Rectal smooth muscle tissue (tissue), 1 donor: ENCODE measurements around the gene FYB1.

Experiments used
- H3K27ac ChIP-seq: one replicate; pipeline ENCODE4 v1.7.0; 2013; ENCODE audit warnings: low read depth, low read length, inconsistent platforms
- H3K27me3 ChIP-seq: one replicate; pipeline ENCODE4 v1.7.0; 2013; ENCODE audit warnings: low read length; ENCODE audit not compliant: control insufficient read depth, insufficient read depth
- H3K36me3 ChIP-seq: one replicate; pipeline ENCODE4 v1.7.0; 2013; ENCODE audit warnings: low read length; ENCODE audit not compliant: control insufficient read depth, insufficient read depth
- H3K4me1 ChIP-seq: one replicate; pipeline ENCODE4 v1.7.0; 2013; ENCODE audit warnings: low read length; ENCODE audit not compliant: control insufficient read depth, insufficient read depth
- H3K4me3 ChIP-seq: one replicate; pipeline ENCODE4 v1.7.0; 2013; ENCODE audit warnings: low read length
- H3K9ac ChIP-seq: one replicate; pipeline ENCODE4 v1.7.0; 2013; ENCODE audit warnings: low read length

FYB1 gene

GRCh38 chr5:39156082-39156481 is 63.3 kb downstream of the FYB1 start:
- Histone ChIP-seq H3K27ac (no peak overlapping the region), H3K36me3 (no peaks in the 10 kb centered on the region), H3K4me1 (no peaks in the 10 kb centered on the region), H3K9ac (no peak overlapping the region), H3K27me3 (no peaks in the 10 kb centered on the region), H3K4me3 (no peak overlapping the region)

- Histone ChIP-seq H3K36me3 (no peaks in the 10 kb centered on the region), H3K9ac (no peak overlapping the region), H3K27ac (no peak overlapping the region), H3K4me3 (no peak overlapping the region), H3K4me1 (no peaks in the 10 kb centered on the region), H3K27me3 (no peaks in the 10 kb centered on the region)
These were observed 67.6 kb downstream of the FYB1 start for GRCh38 chr5:39151745-39152144.

GRCh38 chr5:39149966-39150365 is 69.4 kb downstream of the FYB1 start:
- Histone ChIP-seq H3K4me3 (no peak overlapping the region), H3K27ac (no peak overlapping the region), H3K27me3 (no peaks in the 10 kb centered on the region), H3K9ac (no peak overlapping the region), H3K4me1 (no peaks in the 10 kb centered on the region), H3K36me3 (no peaks in the 10 kb centered on the region)

- no peak overlapping the region for H3K27ac ChIP-seq
- no peaks in the 10 kb centered on the region for H3K36me3 ChIP-seq
- no peaks in the 10 kb centered on the region for H3K27me3 ChIP-seq
- H3K9ac ChIP-seq, result no peak overlapping the region
- H3K4me1 ChIP-seq, result no peaks in the 10 kb centered on the region
- H3K4me3 ChIP-seq, result no peak overlapping the region
These were observed 70.3 kb downstream of the FYB1 start for GRCh38 chr5:39148983-39149534.

GRCh38 chr5:39146831-39147540 is 72.4 kb downstream of the FYB1 start:
- H3K4me3 ChIP-seq, result no peak overlapping the region
- no peak overlapping the region for H3K27ac ChIP-seq
- H3K9ac ChIP-seq, result no peak overlapping the region
- no peaks in the 10 kb centered on the region for H3K36me3 ChIP-seq
- H3K4me1 ChIP-seq, result no peaks in the 10 kb centered on the region
- no peaks in the 10 kb centered on the region for H3K27me3 ChIP-seq

GRCh38 chr5:39143151-39143860 is 76.1 kb downstream of the FYB1 start:
- Histone ChIP-seq H3K9ac (no peak overlapping the region), H3K27ac (no peak overlapping the region)

GRCh38 chr5:39140558-39141168 is 78.7 kb downstream of the FYB1 start:
- H3K27ac ChIP-seq, result no peak overlapping the region
- H3K27me3 ChIP-seq, result no peaks in the 10 kb centered on the region
- no peaks in the 10 kb centered on the region for H3K36me3 ChIP-seq
- H3K9ac ChIP-seq, result no peak overlapping the region
- no peaks in the 10 kb centered on the region for H3K4me1 ChIP-seq
- H3K4me3 ChIP-seq, result no peak overlapping the region

More at GRCh38 chr5:39143151-39143860, 76.1 kb downstream of the FYB1 start:
- Histone ChIP-seq H3K4me1 (no peaks in the 10 kb centered on the region), H3K36me3 (no peaks in the 10 kb centered on the region), H3K4me3 (no peak overlapping the region), H3K27me3 (no peaks in the 10 kb centered on the region)

GRCh38 chr5:39138892-39139291 is 80.5 kb downstream of the FYB1 start:
- Histone ChIP-seq H3K36me3 (no peaks in the 10 kb centered on the region), H3K4me3 (no peak overlapping the region), H3K27ac (no peak overlapping the region), H3K4me1 (no peaks in the 10 kb centered on the region), H3K9ac (no peak overlapping the region), H3K27me3 (no peaks in the 10 kb centered on the region)

- no peaks in the 10 kb centered on the region for H3K4me1 ChIP-seq
- H3K4me3 ChIP-seq, result no peak overlapping the region
- no peaks in the 10 kb centered on the region for H3K27me3 ChIP-seq
- no peaks in the 10 kb centered on the region for H3K36me3 ChIP-seq
- H3K27ac ChIP-seq, result no peak overlapping the region
- no peak overlapping the region for H3K9ac ChIP-seq
These were observed 81.4 kb downstream of the FYB1 start for GRCh38 chr5:39137819-39138451.

- H3K4me1 ChIP-seq, result no peaks in the 10 kb centered on the region
- H3K9ac ChIP-seq, result no peak overlapping the region
- H3K27ac ChIP-seq, result no peak overlapping the region
- no peak overlapping the region for H3K4me3 ChIP-seq
- H3K36me3 ChIP-seq, result no peaks in the 10 kb centered on the region
- no peaks in the 10 kb centered on the region for H3K27me3 ChIP-seq
These were observed 82.0 kb downstream of the FYB1 start for GRCh38 chr5:39137391-39137790.

- Histone ChIP-seq H3K36me3 (no peaks in the 10 kb centered on the region), H3K27ac (no peak overlapping the region), H3K9ac (no peak overlapping the region), H3K4me3 (no peak overlapping the region), H3K27me3 (no peaks in the 10 kb centered on the region), H3K4me1 (no peaks in the 10 kb centered on the region)
These were observed 86.6 kb downstream of the FYB1 start for GRCh38 chr5:39132792-39133191.

- Histone ChIP-seq H3K36me3 (no peaks in the 10 kb centered on the region), H3K4me1 (no peaks in the 10 kb centered on the region), H3K27ac (no peak overlapping the region), H3K9ac (no peak overlapping the region), H3K4me3 (no peak overlapping the region), H3K27me3 (no peaks in the 10 kb centered on the region)
These were observed 87.3 kb downstream of the FYB1 start for GRCh38 chr5:39132128-39132447.
